Measurements from ENCODE around the gene PIP4K2A.

DNA sequence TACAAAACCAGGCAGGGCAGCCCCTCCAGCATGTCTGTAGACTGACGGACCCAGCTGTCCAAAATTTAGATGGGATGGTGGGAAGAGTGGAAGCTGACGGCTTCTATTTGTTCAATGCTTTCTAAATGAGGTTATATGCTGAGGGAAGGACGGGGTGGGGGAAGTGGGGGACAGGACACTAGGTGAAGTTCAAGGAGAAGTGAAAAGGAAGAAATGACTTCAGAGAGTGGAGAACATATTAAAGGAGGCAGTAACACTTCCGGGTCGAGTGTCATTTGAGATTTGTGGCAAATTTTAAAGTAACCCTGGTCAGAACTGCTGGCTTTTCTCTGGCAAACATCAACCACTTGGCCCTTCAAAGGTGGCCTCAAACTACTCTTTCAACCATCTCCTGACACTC, 9.4 kb downstream of the PIP4K2A start:
- no peak for TF ChIP-seq POLR2AphosphoS5 (IDR thresholded peaks at IDR 0.05)
- TF ChIP-seq, protein P1, sequence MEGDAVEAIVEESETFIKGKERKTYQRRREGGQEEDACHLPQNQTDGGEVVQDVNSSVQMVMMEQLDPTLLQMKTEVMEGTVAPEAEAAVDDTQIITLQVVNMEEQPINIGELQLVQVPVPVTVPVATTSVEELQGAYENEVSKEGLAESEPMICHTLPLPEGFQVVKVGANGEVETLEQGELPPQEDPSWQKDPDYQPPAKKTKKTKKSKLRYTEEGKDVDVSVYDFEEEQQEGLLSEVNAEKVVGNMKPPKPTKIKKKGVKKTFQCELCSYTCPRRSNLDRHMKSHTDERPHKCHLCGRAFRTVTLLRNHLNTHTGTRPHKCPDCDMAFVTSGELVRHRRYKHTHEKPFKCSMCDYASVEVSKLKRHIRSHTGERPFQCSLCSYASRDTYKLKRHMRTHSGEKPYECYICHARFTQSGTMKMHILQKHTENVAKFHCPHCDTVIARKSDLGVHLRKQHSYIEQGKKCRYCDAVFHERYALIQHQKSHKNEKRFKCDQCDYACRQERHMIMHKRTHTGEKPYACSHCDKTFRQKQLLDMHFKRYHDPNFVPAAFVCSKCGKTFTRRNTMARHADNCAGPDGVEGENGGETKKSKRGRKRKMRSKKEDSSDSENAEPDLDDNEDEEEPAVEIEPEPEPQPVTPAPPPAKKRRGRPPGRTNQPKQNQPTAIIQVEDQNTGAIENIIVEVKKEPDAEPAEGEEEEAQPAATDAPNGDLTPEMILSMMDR (IDR thresholded peaks at IDR 0.05), result no peak

Measured in prostate gland (tissue), 2 donors.